Spleen (tissue), 11 donors: ENCODE results near the gene PRR5L. TPM values are rescaled to one million over a fixed set of nuclear protein-coding genes. Genes with fewer than 3 reads are reported as not detected.

ENCODE experiments used
- DNase-seq: peaks from one replicate; pipeline ENCODE4 v3.0.0-alpha.2; 2020
- H3K27ac ChIP-seq, 8 donors: fragments of 200-600 bp; sonication (generic) in 7 of 8; 1 replicate in 4 of 8; 2 replicates in 4 of 8; pipeline versions ENCODE4 v1.5.0 to v1.8.0; 2016 to 2021; ENCODE audit warnings: inconsistent platforms in 4 of 8, mild to moderate bottlenecking in 4 of 8, moderate library complexity in 1 of 8
- H3K27me3 ChIP-seq, 7 donors: fragments of 200-600 bp; sonication (generic) in 6 of 7; replicated peaks in 1 of 7; 1 replicate in 4 of 7; 2 replicates in 3 of 7; pipeline versions ENCODE4 v1.5.0 to v1.8.0; 2016 to 2021; ENCODE audit warnings: inconsistent platforms in 3 of 7, mild to moderate bottlenecking in 1 of 7
- H3K36me3 ChIP-seq, 6 donors: fragments of 200-600 bp; sonication (generic) in 5 of 6; 1 replicate in 4 of 6; 2 replicates in 2 of 6; pipeline versions ENCODE4 v1.5.0 to v1.8.0; 2016 to 2021; ENCODE audit warnings: inconsistent platforms in 2 of 6
- H3K4me1 ChIP-seq, 6 donors: fragments of 200-600 bp; sonication (generic) in 5 of 6; 1 replicate in 3 of 6; 2 replicates in 3 of 6; pipeline versions ENCODE4 v1.5.0 to v1.8.0; 2016 to 2021; ENCODE audit warnings: inconsistent platforms in 3 of 6
- H3K4me3 ChIP-seq, 8 donors: fragments of 200-600 bp; sonication (generic) in 7 of 8; 1 replicate in 4 of 8; 2 replicates in 4 of 8; pipeline versions ENCODE4 v1.5.0 to v1.8.0; 2016 to 2021; ENCODE audit warnings: inconsistent platforms in 4 of 8, mild to moderate bottlenecking in 4 of 8, moderate library complexity in 2 of 8
- H3K9me3 ChIP-seq, 8 donors: fragments of 200-600 bp; sonication (generic) in 7 of 8; 1 replicate in 4 of 8; 2 replicates in 4 of 8; pipeline versions ENCODE4 v1.5.0 to v1.8.0; 2016 to 2021; ENCODE audit warnings: inconsistent platforms in 4 of 8
- CTCF ChIP-seq, 11 experiments: fragments of 200-600 bp in 7 of 11; fragments of 450-650 bp in 4 of 11; sonication (generic) in 4 of 11; IDR thresholded peaks in 8 of 11; conservative IDR thresholded peaks in 3 of 11; 1 replicate in 7 of 11; 2 replicates in 4 of 11; pipeline versions ENCODE4 v1.4.0 to v1.8.0; 2016 to 2021; ENCODE audit warnings: antibody characterized with exemption in 11 of 11, inconsistent platforms in 4 of 11, mild to moderate bottlenecking in 1 of 11
- POLR2A ChIP-seq, 3 donors: fragments of 450-650 bp; IDR thresholded peaks; one replicate each; pipeline ENCODE4 v1.5.1; 2017; ENCODE audit warnings: antibody characterized with exemption in 3 of 3, mild to moderate bottlenecking in 1 of 3
- POLR2AphosphoS5 ChIP-seq, 3 donors: sonication (generic); formaldehyde crosslinking; IDR thresholded peaks; one replicate each; pipeline ENCODE4 v1.5.1; 2017; ENCODE audit warnings: antibody characterized with exemption in 3 of 3
- WGBS, 5 donors: extraction: QIAGEN DNeasy Blood & Tissue Kit in 3 of 5; methylation state at CpG; one replicate each; pipeline versions ENCODE4 v1.1.5 to v1.1.7; 2013 to 2018; 5-methylcytosine and 5-hydroxymethylcytosine counted together
- intact Hi-C: fragments of 100-400 bp; cut with DNase I; formaldehyde crosslinking; loops from one replicate; pipeline ENCODE4 v1.15.0; 2023; ENCODE audit warnings: low total_unique reads
- polyA plus RNA-seq, 3 donors: library from polyadenylated mRNA; stranded (reverse); fragments of 200-250 nt; gene quantifications; one replicate each; pipeline ENCODE4 v1.2.1, GENCODE V29; 2013
- total RNA-seq, 7 donors: library from RNA; depleted of rRNA in 3 of 7; stranded (reverse); fragments of >200 nt in 3 of 7; fragmentation: NEBNext Ultra II Directional in 4 of 7; extraction: Animal tissue kit (Norgen Biotek cat#: 25700) in 4 of 7; gene quantifications; one replicate each; pipeline versions ENCODE4 v1.1.0 to v1.2.1, GENCODE V29; 2016 to 2021
- donor health status: healthy with polysubstance abuse.
- donor health status: DM: no; HTN: no; CAD: no; lungs with moderate emphysema.
- donor health status: DM: no; HTN: no; CAD: no.
- donor health status: Bipolar disorder and iron deficiency.
- donor health status: healthy.
- donor health status: DM: no; HTN: no; CAD: no.
- donor health status: DM: yes; HTN: yes; CAD: no.

Gene PRR5L
- total and polyA plus RNA-seq, 10 donors = 10.7 to 330 (median 140) TPM

GRCh38 chr11:36373016-36374010 is 77.2 kb downstream of the PRR5L start:
- H3K36me3 ChIP-seq = no peaks in the 10 kb centered on the region
- H3K4me3 ChIP-seq = no peak overlapping the region
- no peak for DNase-seq
- no peak for TF ChIP-seq CTCF (IDR thresholded peaks at IDR 0.05 in 8 of 11, conservative IDR thresholded peaks at IDR 0.05 in 3 of 11)
- no peak for TF ChIP-seq POLR2A (IDR thresholded peaks at IDR 0.05)
- TF ChIP-seq POLR2AphosphoS5 (IDR thresholded peaks at IDR 0.05) = no peak
- intact Hi-C loops = no loop called here
- no peaks in the 10 kb centered on the region for H3K9me3 ChIP-seq
- H3K27ac ChIP-seq = peak overlapping the region in 2 of 8 donors; percentile 15 to 38
- 57 to 74% (median 64%) methylated on average over 6 of the region's 6 CpGs for WGBS, 5 donors
- peaks cover 4 to 57% (median 41%) of the 10 kb centered on the region in 6 donors for H3K4me1 ChIP-seq
- peaks cover 0 to 38% (median 10%) of the 10 kb centered on the region in 7 donors for H3K27me3 ChIP-seq

- intact Hi-C loops = no loop called here
- H3K36me3 ChIP-seq = peaks cover 0 to 4% (median 0%) of the 10 kb centered on the region in 6 donors
- no peak for TF ChIP-seq POLR2AphosphoS5 (IDR thresholded peaks at IDR 0.05)
- no peak for TF ChIP-seq CTCF (IDR thresholded peaks at IDR 0.05 in 8 of 11, conservative IDR thresholded peaks at IDR 0.05 in 3 of 11)
- no peak for TF ChIP-seq POLR2A (IDR thresholded peaks at IDR 0.05)
- peaks cover 0 to 38% (median 10%) of the 10 kb centered on the region in 7 donors for H3K27me3 ChIP-seq
- peak overlapping the region in 6 of 8 donors; percentile 35 to 93 (median 88) for H3K27ac ChIP-seq
- H3K9me3 ChIP-seq = no peaks in the 10 kb centered on the region
- H3K4me3 ChIP-seq = peak overlapping the region in 1 of 8 donors; percentile 96
- peaks cover 5 to 70% (median 49%) of the 10 kb centered on the region in 6 donors for H3K4me1 ChIP-seq
- 68 to 86% (median 79%) methylated on average over 4 of the region's 4 CpGs for WGBS, 5 donors
- no peak for DNase-seq
These were observed 78.6 kb downstream of the PRR5L start for GRCh38 chr11:36374726-36375125.

DNA sequence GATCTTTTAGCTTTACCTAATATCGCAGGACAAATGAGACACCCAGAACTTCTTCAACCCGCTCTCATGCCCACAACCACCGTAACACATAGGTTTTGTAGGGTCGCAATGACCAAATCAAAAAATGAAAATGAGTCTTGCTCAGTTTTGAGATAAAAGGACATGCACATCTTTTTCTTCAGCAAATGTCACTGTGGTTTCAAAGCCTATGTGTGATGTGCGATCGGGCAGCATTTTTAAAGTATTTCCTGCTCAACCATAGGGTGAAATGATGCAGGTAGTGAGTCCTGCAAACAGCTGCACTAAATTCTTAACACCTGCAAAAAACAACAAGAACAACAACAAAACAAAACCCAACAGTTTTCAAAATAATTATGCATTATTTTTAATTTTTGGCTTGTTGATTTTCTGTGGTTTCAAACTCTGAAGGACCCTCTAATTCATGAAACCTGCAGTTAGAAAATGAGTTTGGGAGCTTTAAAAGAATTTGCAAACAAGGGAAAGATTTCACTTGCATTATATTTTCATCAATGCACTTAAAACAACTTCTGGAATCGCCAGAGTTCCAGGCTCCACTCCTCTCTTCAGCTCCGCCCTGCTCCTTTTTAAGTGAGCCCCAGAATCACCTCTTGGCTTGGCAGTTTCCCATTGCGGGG is 79.4 kb downstream of the PRR5L start:
- peak overlapping the region; percentile 57 to 93 (median 88) for H3K27ac ChIP-seq
- DNase-seq = no peak
- 43 to 51% (median 46%) methylated on average over 9 of the region's 9 CpGs for WGBS, 5 donors
- intact Hi-C loops = no loop called here
- peaks cover 7 to 77% (median 52%) of the 10 kb centered on the region in 6 donors for H3K4me1 ChIP-seq
- TF ChIP-seq CTCF (IDR thresholded peaks at IDR 0.05 in 8 of 11, conservative IDR thresholded peaks at IDR 0.05 in 3 of 11) (peak in 1 of 11 experiments; percentile 3), POLR2AphosphoS5 (IDR thresholded peaks at IDR 0.05) (no peak)
- peak overlapping the region in 7 of 8 donors; percentile 67 to 96 (median 75) for H3K4me3 ChIP-seq
- peaks cover 0 to 9% (median 0%) of the 10 kb centered on the region in 6 donors for H3K36me3 ChIP-seq
- H3K27me3 ChIP-seq = peaks cover 0 to 38% (median 10%) of the 10 kb centered on the region in 7 donors
- H3K9me3 ChIP-seq = no peaks in the 10 kb centered on the region
